Suprapubic skin (tissue), 4 donors: Measurements from ENCODE around the gene STPG2. TPM values are rescaled to one million over a fixed set of nuclear protein-coding genes. Genes with fewer than 3 reads are reported as not detected.
"Not testable (repeated sequence)": the region's sequence is repeated elsewhere in the genome, so short reads cannot be mapped to it uniquely, and the experiment has no call there.

Experiments used
- DNase-seq, 2 donors: peaks; one replicate each; pipeline ENCODE4 v3.0.0-alpha.2; 2019; ENCODE audit warnings: low spot score in 2 of 2
- H3K27ac ChIP-seq: fragments of 200-600 bp; sonication (generic); one replicate; pipeline ENCODE4 v1.5.1; 2019
- H3K27me3 ChIP-seq: fragments of 200-600 bp; sonication (generic); one replicate; pipeline ENCODE4 v1.5.1; 2019
- H3K36me3 ChIP-seq: fragments of 200-600 bp; sonication (generic); one replicate; pipeline ENCODE4 v1.5.1; 2019
- H3K4me1 ChIP-seq: fragments of 200-600 bp; sonication (generic); one replicate; pipeline ENCODE4 v1.5.1; 2019
- H3K4me3 ChIP-seq: fragments of 200-600 bp; sonication (generic); one replicate; pipeline ENCODE4 v1.5.1; 2019; ENCODE audit warnings: mild to moderate bottlenecking
- H3K9me3 ChIP-seq: fragments of 200-600 bp; sonication (generic); one replicate; pipeline ENCODE4 v1.5.1; 2019
- CTCF ChIP-seq, 2 donors: fragments of 200-600 bp in 1 of 2; fragments of 450-650 bp in 1 of 2; sonication (generic) in 1 of 2; IDR thresholded peaks; one replicate each; pipeline ENCODE4 v1.5.1; 2016 to 2019; ENCODE audit warnings: antibody characterized with exemption in 2 of 2, mild to moderate bottlenecking in 1 of 2, moderate library complexity in 1 of 2
- EP300 ChIP-seq: sonication (generic); formaldehyde crosslinking; IDR thresholded peaks from one replicate; pipeline ENCODE4 v1.6.1; 2017; ENCODE audit warnings: antibody characterized with exemption
- POLR2A ChIP-seq, 2 donors: fragments of 450-650 bp; IDR thresholded peaks; one replicate each; pipeline ENCODE4 v1.6.1; 2017; ENCODE audit warnings: antibody characterized with exemption in 2 of 2, mild to moderate bottlenecking in 2 of 2, moderate library complexity in 2 of 2
- POLR2AphosphoS5 ChIP-seq, 3 donors: sonication (generic); formaldehyde crosslinking; IDR thresholded peaks; one replicate each; pipeline ENCODE4 v1.6.1; 2017; ENCODE audit warnings: antibody characterized with exemption in 3 of 3
- WGBS: methylation state at CpG from one replicate; pipeline ENCODE4 v1.1.5; 2018; 5-methylcytosine and 5-hydroxymethylcytosine counted together
- total RNA-seq, 4 donors: library from RNA; depleted of rRNA; stranded (reverse); fragments of >200 nt; gene quantifications; one replicate each; pipeline ENCODE4 v1.1.0, GENCODE V29; 2016

STPG2 gene
- total RNA-seq, 4 donors from 2014 or later = 0.26 to 2.5 (median 2.0) TPM; not detected in 1

- Histone ChIP-seq H3K4me1 (no peaks in the 10 kb centered on the region), H3K36me3 (no peaks in the 10 kb centered on the region)
Measured at GRCh38 chr4:97585274-97585673, 558.0 kb downstream of the STPG2 start.

GRCh38 chr4:97582890-97583289, 560.4 kb downstream of the STPG2 start:
- DNase-seq = no peak
- TF ChIP-seq POLR2AphosphoS5 (IDR thresholded peaks at IDR 0.05) (no peak), CTCF (IDR thresholded peaks at IDR 0.05) (no peak), POLR2A (IDR thresholded peaks at IDR 0.05) (no peak), EP300 (no peak)
- no peak overlapping the region for H3K27ac ChIP-seq
- H3K4me1 ChIP-seq = no peaks in the 10 kb centered on the region
- peaks cover 4% of the 10 kb centered on the region for H3K9me3 ChIP-seq
- WGBS = 48% methylated on average over 1 of the region's 1 CpG
- H3K27me3 ChIP-seq = no peaks in the 10 kb centered on the region
- no peaks in the 10 kb centered on the region for H3K36me3 ChIP-seq
- no peak overlapping the region for H3K4me3 ChIP-seq

More at GRCh38 chr4:97585274-97585673, 558.0 kb downstream of the STPG2 start:
- Histone ChIP-seq H3K4me3 (no peak overlapping the region), H3K27me3 (no peaks in the 10 kb centered on the region), H3K27ac (no peak overlapping the region), H3K9me3 (peaks cover 4% of the 10 kb centered on the region)
- no peak for TF ChIP-seq POLR2AphosphoS5 (IDR thresholded peaks at IDR 0.05)
- TF ChIP-seq EP300 = no peak
- TF ChIP-seq POLR2A (IDR thresholded peaks at IDR 0.05) = no peak
- no peak for TF ChIP-seq CTCF (IDR thresholded peaks at IDR 0.05)
- no peak for DNase-seq

GRCh38 chr4:97577004-97577403, 566.3 kb downstream of the STPG2 start:
- 66% methylated on average over 2 of the region's 2 CpGs for WGBS
- H3K27ac ChIP-seq = no peak overlapping the region
- H3K27me3 ChIP-seq = no peaks in the 10 kb centered on the region
- no peaks in the 10 kb centered on the region for H3K4me1 ChIP-seq
- H3K9me3 ChIP-seq = peaks cover 4% of the 10 kb centered on the region
- H3K36me3 ChIP-seq = no peaks in the 10 kb centered on the region
- no peak overlapping the region for H3K4me3 ChIP-seq
- no peak for DNase-seq
- no peak for TF ChIP-seq EP300
- TF ChIP-seq POLR2A (IDR thresholded peaks at IDR 0.05) = no peak
- no peak for TF ChIP-seq CTCF (IDR thresholded peaks at IDR 0.05)
- TF ChIP-seq POLR2AphosphoS5 (IDR thresholded peaks at IDR 0.05) = no peak

- Histone ChIP-seq H3K9me3 (no peaks in the 10 kb centered on the region), H3K27me3 (no peaks in the 10 kb centered on the region), H3K4me1 (no peaks in the 10 kb centered on the region), H3K36me3 (no peaks in the 10 kb centered on the region), H3K4me3 (no peak overlapping the region), H3K27ac (no peak overlapping the region)
- 91% methylated on average over 2 of the region's 2 CpGs for WGBS
- TF ChIP-seq EP300 = no peak
- DNase-seq = no peak
Measured at GRCh38 chr4:97560009-97560408, 583.3 kb downstream of the STPG2 start.

GRCh38 chr4:97558204-97558778, 585.0 kb downstream of the STPG2 start:
- 78% methylated on average over 4 of the region's 4 CpGs for WGBS
- no peak for TF ChIP-seq POLR2AphosphoS5 (IDR thresholded peaks at IDR 0.05)
- TF ChIP-seq CTCF (IDR thresholded peaks at IDR 0.05) = no peak
- TF ChIP-seq POLR2A (IDR thresholded peaks at IDR 0.05) = no peak
- no peak overlapping the region for H3K27ac ChIP-seq

GRCh38 chr4:97550637-97551036, 592.6 kb downstream of the STPG2 start:
- not testable (repeated sequence) for H3K27ac ChIP-seq, H3K27me3 ChIP-seq, H3K4me3 ChIP-seq, H3K9me3 ChIP-seq, H3K4me1 ChIP-seq, DNase-seq, H3K36me3 ChIP-seq
- WGBS = 87% methylated on average over 10 of the region's 10 CpGs

More at GRCh38 chr4:97558204-97558778, 585.0 kb downstream of the STPG2 start:
- no peaks in the 10 kb centered on the region for H3K36me3 ChIP-seq
- DNase-seq = no peak
- H3K27me3 ChIP-seq = no peaks in the 10 kb centered on the region
- H3K9me3 ChIP-seq = no peaks in the 10 kb centered on the region
- H3K4me1 ChIP-seq = no peaks in the 10 kb centered on the region
- no peak overlapping the region for H3K4me3 ChIP-seq
